ENCODE measurements around the gene NMNAT2.
"Not testable (repeated sequence)": the region's sequence is repeated elsewhere in the genome, so short reads cannot be mapped to it uniquely, and the experiment has no call there.

NMNAT2 gene

DNA sequence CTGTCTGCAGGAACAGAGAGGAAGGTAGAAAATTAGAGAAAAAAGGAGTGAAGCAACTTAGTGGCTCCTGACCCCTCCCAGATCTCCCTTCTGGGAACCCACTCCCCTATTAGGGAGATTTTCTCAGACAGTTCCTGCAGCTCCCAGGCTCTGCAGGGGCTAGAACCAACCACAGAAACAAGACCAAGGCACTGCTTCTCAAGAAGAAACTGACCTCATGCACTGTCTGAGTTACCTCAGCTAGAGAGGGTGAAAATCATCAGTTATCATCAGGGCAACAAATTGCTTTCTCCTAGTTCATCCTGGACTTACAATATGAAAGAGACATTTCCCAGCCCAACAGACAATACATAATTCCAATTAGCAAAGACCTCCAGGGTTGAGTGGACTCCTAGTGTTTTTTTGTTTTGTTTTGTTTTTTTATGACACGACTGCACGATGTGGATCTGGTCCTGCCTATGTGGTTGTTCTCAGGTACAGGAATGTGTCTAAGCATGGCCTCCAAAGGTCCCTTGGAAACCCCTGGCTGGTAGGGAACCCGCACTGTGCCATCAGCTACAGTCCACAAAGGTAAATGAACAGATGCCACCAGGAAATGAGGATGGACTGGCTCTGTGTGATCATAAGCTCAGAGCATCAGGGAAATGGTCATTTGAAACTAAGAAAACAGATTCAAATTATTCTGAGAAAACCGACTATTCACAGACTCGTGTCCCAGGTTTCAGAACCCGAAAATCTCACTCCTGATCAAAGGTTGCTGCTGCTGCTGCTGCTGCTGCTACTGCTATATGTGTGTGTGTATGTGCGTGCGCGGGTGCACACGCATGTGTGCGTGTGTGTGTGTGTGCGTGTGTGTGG, 166.8 kb downstream of the NMNAT2 start:
- DNase-seq, result no peak

DNA sequence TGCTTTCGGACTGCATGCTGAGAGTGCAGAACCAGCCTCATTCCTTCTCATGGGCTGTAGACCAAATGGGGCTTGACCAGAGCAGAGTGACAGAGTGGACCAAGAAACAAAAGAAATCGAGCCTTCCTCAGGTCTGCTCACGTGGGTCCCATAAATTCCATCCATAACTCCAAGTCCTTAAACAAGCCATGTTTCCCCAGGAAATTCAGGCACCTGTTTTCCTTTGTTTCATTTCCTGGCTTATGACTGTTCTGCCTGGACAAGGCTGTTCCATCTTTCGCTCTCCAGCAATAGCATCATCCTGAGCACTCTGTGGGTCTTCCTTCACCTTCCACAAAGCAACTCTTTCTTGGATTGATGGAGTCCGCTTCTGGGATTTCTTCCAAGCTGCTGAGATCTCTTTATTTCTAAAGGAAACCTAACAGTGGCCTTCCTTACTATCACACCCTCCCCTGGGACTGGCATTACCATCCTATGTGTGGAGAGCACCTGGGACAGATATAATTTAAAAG, 168.2 kb downstream of the NMNAT2 start:
- no peak for DNase-seq

GRCh38 chr1:183248989-183249691, 169.0 kb downstream of the NMNAT2 start:
- DNase-seq, result no peak

DNA sequence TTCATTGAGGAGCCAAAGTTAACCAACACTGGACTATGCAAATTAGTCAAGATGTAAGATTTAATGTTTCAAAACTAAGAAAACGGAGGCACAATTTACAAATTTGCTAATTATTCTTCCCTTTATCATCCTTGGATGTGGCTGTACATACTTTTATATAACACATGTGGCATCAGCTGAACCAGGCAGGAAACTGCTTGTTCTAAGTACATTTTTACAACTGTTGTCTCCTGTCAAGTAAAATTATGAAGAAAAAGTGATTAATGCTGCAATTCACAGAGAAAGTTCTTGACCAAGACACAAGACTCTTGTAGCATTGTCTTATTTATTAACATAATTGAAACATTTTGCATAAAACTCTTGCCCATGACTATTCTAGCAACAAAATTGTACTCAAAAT, 170.2 kb downstream of the NMNAT2 start:
- no peak for DNase-seq

DNA sequence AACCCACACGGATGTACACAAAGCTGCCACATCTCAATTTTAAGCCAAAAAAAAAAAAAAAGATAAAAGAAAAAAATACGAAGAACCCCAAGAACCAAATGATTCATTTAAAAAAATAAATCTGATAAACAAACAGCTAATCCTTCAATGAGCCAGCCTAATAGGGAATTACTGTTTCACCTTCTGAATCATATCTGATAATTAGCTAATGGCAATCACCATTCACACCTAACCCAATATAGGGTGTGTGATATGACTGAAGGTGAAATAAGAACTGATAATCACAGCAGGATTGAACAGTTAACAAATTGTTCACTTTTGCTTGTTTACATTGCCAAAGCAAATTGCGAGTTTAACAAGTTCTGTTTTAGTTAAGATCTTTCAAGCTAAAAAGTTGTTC, 170.7 kb downstream of the NMNAT2 start:
- DNase-seq, result no peak

GRCh38 chr1:183247066-183247465, 171.1 kb downstream of the NMNAT2 start:
- no peak for DNase-seq

- no peak for DNase-seq
These were observed 171.7 kb downstream of the NMNAT2 start for GRCh38 chr1:183246436-183246835.

DNA sequence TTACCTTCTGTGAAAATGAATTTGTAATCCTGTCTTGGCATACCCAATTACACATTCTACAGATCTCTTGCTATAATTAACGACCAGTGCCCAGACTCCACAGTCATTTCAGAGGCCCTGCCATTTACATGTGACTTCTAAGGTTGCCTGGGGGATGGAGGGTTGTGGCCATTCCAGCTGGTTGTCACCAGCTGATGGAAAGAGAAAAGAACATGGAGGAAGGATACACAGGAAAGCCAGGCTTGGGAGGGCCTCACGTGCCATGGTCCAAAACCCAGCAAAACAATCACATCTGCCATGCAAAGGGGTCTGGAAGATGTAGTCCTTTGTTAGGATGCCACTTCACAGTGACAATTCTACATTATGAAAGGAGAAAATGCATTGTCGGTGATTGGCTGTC, 172.8 kb downstream of the NMNAT2 start:
- DNase-seq, result no peak

DNA sequence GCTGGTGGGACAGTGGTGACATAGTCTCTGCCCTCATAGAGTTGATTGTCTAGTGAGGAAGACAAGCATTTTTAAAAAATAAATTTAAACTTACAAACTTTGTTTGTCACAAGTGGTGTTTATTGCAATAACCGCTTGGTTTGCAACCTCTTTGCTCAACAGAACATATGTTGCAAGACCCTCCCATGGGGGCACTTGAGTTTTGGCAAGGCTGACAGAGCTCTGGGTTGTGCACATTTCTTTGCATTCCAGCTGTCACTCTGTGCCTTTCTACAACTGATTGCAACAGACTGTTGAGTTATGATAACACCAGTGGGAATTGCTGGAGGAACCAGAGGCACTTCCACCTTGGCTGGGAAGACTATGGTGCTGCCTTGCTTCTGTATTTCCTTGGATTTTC, 173.7 kb downstream of the NMNAT2 start:
- no peak for DNase-seq

DNA sequence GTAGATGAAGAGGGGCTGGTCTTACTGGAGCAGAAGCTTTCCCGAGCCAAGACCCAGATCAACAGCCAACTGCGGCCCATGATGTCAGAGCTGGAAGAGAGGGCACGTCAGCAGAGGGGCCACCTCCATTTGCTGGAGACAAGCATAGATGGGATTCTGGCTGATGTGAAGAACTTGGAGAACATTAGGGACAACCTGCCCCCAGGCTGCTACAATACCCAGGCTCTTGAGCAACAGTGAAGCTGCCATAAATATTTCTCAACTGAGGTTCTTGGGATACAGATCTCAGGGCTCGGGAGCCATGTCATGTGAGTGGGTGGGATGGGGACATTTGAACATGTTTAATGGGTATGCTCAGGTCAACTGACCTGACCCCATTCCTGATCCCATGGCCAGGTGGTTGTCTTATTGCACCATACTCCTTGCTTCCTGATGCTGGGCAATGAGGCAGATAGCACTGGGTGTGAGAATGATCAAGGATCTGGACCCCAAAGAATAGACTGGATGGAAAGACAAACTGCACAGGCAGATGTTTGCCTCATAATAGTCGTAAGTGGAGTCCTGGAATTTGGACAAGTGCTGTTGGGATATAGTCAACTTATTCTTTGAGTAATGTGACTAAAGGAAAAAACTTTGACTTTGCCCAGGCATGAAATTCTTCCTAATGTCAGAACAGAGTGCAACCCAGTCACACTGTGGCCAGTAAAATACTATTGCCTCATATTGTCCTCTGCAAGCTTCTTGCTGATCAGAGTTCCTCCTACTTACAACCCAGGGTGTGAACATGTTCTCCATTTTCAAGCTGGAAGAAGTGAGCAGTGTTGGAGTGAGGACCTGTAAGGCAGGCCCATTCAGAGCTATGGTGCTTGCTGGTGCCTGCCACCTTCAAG, 174.8 kb downstream of the NMNAT2 start:
- no peak for DNase-seq

GRCh38 chr1:183242556-183242955, 175.6 kb downstream of the NMNAT2 start:
- no peak for DNase-seq

DNA sequence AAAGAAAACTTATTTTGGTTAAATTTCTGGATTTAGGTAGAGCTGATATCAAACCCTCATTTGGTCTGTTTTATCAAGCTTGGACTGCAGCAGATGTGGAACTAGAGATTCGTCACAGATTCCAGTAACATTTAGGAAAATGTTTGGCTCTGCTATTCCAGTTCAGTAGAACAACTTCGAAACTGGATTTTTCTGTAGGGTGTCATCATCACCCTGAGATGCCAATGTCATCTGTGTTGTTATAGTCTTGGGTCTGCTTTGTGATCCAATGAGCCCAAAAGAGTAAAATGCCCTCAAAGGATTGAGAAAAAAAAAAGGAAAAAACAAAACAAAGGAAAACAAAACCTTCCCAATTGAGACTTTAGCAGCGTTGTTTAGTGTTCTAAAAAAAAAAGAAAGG, 176.7 kb downstream of the NMNAT2 start:
- DNase-seq, result no peak

GRCh38 chr1:183240853-183241252, 177.3 kb downstream of the NMNAT2 start:
- DNase-seq, result not testable (repeated sequence)

GRCh38 chr1:183240526-183240825, 177.7 kb downstream of the NMNAT2 start:
- DNase-seq, result no peak

DNA sequence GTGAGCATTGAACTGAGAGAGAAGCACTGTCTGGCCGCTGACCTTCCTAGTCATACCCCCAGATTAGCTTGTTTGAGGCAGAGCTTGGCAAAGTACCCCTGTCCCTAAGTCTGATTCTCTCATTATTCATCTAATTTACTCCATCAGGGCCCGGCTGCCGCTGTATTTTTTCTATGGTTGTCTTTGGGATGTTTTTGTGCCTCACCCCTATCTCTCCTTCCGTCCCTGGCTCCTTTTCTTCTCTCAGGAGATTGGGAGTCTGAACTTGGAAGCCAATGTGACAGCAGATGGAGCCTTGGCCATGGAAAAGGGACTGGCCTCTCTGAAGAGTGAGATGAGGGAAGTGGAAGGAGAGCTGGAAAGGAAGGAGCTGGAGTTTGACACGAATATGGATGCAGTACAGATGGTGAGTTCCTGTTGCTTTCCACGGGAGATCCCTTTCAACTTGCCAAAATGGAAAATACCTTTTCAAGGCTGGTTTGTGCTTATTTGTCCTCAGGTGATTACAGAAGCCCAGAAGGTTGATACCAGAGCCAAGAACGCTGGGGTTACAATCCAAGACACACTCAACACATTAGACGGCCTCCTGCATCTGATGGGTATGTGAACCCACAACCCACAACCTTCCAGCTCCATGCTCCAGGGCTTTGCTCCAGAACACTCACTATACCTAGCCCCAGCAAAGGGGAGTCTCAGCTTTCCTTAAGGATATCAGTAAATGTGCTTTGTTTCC, 178.2 kb downstream of the NMNAT2 start:
- no peak for DNase-seq

GRCh38 chr1:183239220-183239742, 178.9 kb downstream of the NMNAT2 start:
- no peak for DNase-seq

DNA sequence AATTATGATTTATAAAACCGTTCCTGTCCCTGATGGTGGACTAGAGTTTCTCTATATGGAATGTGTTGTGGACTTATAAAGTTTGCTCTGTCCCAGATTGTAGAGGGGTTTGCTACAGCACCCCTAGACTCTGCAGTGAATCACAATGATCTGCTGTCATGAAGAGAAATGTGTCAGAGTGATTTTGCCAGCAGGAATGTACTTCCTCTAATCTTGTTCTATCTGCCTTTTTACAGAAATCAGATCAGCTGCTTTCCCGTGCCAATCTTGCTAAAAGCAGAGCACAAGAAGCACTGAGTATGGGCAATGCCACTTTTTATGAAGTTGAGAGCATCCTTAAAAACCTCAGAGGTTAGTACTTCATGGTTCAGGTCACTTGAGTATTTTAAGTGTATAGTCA, 180.1 kb downstream of the NMNAT2 start:
- no peak for DNase-seq

- DNase-seq, result no peak
These were observed 181.1 kb downstream of the NMNAT2 start for GRCh38 chr1:183237046-183237445.

DNA sequence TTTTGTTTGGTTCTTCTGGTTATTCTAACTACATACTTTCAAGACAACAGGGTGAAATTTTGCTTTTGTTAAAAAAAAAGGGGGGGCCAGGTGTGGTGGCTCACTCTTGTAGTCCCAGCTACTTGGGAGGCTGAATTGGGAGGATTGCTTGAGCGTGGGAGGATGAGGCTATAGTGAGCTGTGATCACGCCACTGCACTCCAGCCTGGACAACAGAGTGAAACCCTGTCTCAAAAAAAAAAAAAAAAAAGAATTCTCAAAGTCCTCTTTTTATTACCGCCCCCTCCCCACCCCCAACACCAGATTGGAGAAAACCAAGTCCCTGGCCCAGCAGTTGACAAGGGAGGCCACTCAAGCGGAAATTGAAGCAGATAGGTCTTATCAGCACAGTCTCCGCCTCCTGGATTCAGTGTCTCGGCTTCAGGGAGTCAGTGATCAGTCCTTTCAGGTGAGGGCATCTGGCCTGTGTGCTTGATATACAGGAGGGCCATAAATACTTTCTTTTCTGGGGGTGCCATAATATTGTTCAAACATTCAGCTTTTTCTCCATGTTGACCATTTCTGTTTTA, 181.9 kb downstream of the NMNAT2 start:
- DNase-seq, result no peak

GRCh38 chr1:183235503-183235902, 182.7 kb downstream of the NMNAT2 start:
- no peak for DNase-seq

DNA sequence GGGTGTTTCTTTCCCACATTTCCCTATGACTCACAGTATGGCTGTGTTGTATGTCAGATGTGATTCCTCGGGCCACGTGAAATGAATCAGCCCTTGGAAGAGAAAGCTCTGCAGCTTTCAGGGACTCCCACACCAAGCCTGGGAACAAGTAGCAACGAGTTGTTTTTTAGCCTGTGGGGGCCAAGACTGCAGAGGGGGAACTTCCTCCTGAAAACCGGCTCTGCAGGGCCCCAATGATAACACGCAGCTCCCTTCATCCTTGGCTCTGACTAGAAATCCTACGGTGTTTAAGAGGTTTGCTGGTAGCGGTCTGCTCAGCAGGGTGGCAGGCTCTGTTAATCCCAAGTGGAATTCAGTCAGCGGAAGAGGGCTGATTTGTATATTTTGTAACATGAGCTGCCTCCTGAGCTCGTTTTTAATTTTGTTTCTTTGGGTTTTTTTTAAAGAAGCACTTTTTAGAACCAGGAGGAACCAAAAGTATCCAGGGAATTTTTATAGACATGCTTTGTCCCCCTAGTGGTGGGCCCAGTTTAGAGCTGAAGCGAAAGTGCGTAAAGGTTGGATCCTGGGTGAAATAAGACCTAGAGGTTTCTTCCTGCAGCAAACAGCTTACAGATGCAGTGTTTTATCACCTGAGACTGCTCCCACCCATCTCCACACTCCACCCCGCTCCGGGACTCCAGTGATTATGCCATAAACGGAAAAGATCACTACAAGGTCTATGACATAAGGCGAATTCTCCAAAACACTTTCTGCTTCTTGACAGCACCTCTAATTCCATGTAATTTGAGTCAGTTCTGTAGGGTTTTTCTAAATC, 183.3 kb downstream of the NMNAT2 start:
- no peak for DNase-seq
